ENCODE measurements around the gene NRARP.
"Not testable (repeated sequence)": the region's sequence is repeated elsewhere in the genome, so short reads cannot be mapped to it uniquely, and the experiment has no call there.

Gene NRARP

GRCh38 chr9:137276473-137277328, 25.4 kb downstream of the NRARP start:
- no peak for DNase-seq (ENCODE audit: low read depth)

- no peak for DNase-seq (ENCODE audit: low read depth)
Measured at GRCh38 chr9:137275588-137276472, 26.2 kb downstream of the NRARP start.

- no peak for DNase-seq (ENCODE audit: low read depth)
Measured at GRCh38 chr9:137275203-137275587, 26.9 kb downstream of the NRARP start.

- no peak for DNase-seq (ENCODE audit: low read depth)
Measured at GRCh38 chr9:137273611-137274320, 28.3 kb downstream of the NRARP start.

- DNase-seq (ENCODE audit: low read depth) = no peak
Measured at GRCh38 chr9:137273095-137273490, 29.0 kb downstream of the NRARP start.

GRCh38 chr9:137272241-137273094, 29.6 kb downstream of the NRARP start:
- DNase-seq (ENCODE audit: low read depth) = no peak

- no peak for DNase-seq (ENCODE audit: low read depth)
Measured at GRCh38 chr9:137271696-137272076, 30.4 kb downstream of the NRARP start.

- DNase-seq (ENCODE audit: low read depth) = no peak
Measured at GRCh38 chr9:137270929-137271695, 31.0 kb downstream of the NRARP start.

GRCh38 chr9:137269231-137269772, 32.8 kb downstream of the NRARP start:
- DNase-seq (ENCODE audit: low read depth) = no peak

- no peak for DNase-seq (ENCODE audit: low read depth)
Measured at GRCh38 chr9:137268538-137269201, 33.4 kb downstream of the NRARP start.

GRCh38 chr9:137267933-137268355, 34.1 kb downstream of the NRARP start:
- DNase-seq (ENCODE audit: low read depth) = no peak

GRCh38 chr9:137266585-137267453, 35.3 kb downstream of the NRARP start:
- DNase-seq (ENCODE audit: low read depth) = no peak

- DNase-seq (ENCODE audit: low read depth) = no peak
Measured at GRCh38 chr9:137266162-137266527, 35.9 kb downstream of the NRARP start.

GRCh38 chr9:137265496-137266161, 36.4 kb downstream of the NRARP start:
- no peak for DNase-seq (ENCODE audit: low read depth)

- no peak for DNase-seq (ENCODE audit: low read depth)
Measured at GRCh38 chr9:137264067-137264466, 38.0 kb downstream of the NRARP start.

GRCh38 chr9:137263506-137263905, 38.6 kb downstream of the NRARP start:
- DNase-seq (ENCODE audit: low read depth) = no peak

GRCh38 chr9:137262909-137263285, 39.2 kb downstream of the NRARP start:
- no peak for DNase-seq (ENCODE audit: low read depth)

- DNase-seq (ENCODE audit: low read depth) = not testable (repeated sequence)
Measured at GRCh38 chr9:137262173-137262908, 39.7 kb downstream of the NRARP start.
